NCI-H510A treated with DMSO at 0.1 percent for 48 hours (cell line): Measurements from ENCODE around the gene SOX13.

Experiments
- DNase-seq: peaks from one replicate; lab custom pipeline; 2025; lab: John Stamatoyannopoulos, UW

The SOX13 gene

DNA sequence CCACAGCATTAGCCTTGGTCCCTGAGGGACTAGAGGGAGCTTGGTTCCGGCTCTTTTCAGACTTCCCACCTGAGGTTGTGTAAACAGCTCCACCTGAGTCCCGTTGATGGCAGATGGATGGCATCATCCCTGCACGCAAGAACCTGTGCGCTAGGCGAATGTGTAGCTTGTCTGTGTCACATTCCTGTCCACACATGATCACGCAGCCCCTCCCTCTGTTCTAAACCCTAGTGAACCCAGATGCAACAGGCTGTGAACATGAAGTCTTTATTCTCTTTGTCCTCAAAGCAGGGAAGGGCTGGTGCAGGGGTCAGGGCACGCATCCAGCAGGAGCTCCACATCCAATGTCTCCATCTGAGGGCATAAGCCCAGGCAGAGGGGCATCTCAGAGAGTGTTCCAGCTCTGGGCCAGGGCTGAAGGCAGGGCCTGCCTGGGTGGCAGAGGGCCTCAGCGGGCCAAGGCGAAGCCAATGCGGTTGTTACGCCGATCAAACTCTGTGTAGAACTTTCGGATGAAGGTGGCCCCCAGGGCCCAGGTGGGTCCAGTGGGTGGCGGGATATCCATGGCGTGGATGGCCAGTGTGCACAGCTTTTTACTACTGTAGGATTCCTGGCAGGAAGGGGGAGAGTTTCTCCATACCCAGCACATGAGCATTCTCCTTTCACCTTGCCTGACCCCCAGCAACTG is 81.8 kb downstream of the SOX13 start:
- no peak for DNase-seq

DNA sequence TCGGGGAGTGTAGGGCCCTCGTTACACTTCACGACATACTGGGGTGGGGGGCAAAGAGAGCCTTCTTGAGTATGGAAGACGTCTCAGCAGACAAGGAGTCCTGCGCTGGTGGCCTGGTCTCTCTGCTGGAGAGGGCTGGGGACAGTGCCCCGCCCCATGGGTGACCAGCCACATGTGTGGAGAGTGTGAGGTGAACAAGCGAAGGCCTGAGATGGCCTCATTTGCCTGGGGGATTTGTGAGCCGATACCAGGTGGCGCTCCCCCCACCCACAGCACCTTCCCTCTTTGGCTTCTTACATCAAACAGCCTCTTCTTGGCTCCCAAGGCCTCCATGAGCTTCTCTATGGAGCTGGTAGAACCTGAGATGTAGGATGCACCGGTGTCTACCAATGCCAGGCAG is 83.0 kb downstream of the SOX13 start:
- DNase-seq, result no peak

DNA sequence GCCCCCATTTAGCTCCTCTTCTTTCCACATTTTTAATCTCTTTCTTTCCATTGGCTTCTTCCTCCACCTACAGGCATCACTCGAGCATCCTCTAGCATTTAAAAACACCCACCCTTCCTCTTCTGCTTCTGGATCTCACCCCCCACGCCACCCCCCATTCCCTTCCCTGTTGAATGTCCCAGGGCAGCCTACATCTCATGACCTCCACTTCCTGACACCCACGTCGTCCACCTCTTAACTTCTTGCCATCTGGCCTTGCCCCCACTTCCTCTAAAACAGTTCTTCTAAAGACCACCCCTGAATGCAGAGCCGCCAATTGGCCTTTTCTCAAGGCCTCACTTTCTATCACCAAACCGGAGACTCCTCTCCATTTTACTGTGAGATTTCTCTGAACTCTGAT is 85.0 kb downstream of the SOX13 start:
- DNase-seq, result no peak

DNA sequence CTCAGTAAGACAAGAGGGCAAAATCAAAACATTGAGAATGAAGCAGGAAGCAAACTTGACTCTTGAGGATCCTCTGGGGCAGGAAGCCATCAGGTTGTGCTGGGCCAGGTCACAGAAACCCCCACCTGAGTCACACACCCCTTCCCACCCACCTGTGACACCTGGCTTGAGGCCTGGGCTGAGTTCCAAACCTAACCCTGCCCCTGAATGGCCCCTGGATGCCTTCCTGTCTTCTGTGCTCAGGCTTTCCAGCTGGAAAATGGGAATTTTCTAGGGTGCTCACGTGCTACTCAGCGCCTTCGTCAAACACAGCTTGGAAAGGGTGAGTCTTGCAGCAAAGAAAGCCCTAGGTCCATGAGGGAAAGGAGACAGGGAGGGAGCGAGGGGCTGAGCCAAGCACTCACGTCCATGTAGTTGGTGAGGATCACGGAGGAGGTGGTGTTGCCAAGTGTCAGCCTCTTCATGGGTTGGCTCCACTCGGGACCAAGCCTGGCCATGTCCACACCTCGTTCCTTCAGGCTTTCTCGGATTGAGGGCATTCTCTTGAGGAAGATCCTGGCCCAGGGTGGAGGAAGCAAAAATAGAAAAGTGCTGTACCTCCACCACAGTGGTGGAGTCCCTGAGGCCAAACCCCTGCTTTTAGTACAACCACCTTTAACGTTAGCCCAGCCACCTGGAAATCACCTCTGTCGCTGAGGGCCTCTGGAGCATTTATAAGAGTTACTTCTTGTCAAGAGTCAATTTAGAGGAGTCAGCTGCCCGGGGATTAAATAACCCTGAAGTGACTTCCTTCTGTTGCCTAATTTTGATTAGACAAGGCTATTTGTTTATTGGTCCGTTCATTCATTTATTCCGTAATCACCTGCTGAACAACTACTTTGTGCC is 88.9 kb downstream of the SOX13 start:
- no peak for DNase-seq

DNA sequence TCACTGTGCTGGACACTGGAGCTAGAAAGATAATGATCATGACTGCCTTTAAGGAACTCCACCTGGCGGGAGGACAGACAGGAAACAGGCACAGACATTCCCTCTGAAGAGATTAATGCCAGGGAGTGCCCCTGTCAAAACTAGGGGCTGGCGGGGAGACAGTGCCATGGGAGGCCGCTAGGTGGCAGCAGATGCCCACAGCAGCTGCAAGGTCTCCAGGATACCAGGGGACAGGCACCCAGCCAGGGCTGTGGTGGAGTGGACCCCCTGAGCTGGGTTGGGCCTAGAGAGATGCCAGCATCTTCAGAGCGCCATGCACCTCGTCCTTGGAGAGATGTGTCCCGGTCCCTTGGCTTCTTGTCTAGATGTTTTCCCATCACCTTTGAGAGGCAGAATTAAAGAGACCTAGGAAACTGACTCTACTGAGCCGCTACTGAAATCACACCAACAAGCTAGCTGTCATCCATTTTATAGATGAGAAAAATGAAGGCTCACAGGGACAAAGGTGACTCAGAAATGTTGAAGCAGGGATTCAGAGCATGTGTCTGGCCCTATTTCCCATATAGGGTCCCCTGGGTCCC is 89.7 kb downstream of the SOX13 start:
- peak; percentile 91 for DNase-seq

DNA sequence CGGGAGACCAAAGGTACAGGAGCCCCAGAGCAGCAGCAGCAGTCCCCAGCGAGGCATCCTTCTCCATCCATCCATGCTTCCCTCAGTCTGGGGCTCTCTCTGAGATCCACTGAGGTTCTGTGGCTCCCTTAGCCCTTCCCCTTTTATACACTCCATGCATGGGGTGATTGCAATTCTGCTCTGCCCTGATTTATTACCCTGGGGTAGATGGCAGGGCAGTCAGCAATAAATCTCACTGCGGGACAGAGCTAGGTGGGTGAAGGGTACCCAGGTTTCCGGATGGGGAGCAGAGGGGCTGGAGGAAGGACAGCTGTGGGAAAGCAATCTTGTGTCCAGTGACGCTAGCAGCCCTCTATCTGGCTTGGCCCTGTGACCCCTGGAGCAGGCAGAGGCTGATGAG is 93.3 kb downstream of the SOX13 start, which contains the start of gene REN:
REN (minus strand) TSS at position 119 of the 400 bp plus-strand sequence; CDS start at position 75, 44 bp downstream.
- DNase-seq, result no peak

DNA sequence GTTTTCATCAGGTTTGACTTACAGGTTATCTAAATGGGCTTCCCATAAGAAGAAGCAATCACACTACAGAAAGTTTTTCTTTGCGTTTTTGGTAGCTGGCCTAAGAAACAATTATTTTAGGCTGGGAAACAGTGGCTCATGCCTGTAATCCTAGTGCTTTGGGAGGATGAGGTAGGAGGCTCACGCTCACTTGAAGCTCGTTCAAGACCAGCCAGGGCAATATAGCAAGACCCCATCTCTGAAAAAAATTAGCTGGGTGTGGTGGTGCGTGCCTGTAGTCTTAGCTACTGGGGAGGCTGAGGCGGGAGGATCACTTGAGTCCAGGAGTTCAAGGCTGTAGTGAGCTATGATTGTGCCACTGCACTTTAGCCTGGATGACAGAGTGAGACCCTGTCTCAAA is 94.8 kb downstream of the SOX13 start:
- DNase-seq, result no peak

DNA sequence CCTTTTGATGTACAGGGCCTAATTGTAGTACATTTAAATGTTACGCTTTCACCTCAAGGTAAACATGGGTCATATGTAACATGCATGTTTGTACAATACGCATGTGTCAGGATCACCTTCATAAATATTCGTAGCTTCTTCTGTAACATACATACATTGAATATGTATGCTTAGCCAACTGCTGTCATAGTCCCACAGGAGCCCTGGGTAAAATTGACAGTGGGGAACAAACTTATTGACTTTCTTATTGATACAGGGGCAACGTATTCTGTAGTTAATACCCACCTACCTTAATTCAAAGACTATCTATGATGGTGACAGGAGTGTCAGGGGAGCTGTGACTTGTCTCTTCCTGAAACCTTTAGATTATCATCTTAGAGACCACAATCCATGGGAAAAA is 96.9 kb downstream of the SOX13 start:
- DNase-seq, result no peak

DNA sequence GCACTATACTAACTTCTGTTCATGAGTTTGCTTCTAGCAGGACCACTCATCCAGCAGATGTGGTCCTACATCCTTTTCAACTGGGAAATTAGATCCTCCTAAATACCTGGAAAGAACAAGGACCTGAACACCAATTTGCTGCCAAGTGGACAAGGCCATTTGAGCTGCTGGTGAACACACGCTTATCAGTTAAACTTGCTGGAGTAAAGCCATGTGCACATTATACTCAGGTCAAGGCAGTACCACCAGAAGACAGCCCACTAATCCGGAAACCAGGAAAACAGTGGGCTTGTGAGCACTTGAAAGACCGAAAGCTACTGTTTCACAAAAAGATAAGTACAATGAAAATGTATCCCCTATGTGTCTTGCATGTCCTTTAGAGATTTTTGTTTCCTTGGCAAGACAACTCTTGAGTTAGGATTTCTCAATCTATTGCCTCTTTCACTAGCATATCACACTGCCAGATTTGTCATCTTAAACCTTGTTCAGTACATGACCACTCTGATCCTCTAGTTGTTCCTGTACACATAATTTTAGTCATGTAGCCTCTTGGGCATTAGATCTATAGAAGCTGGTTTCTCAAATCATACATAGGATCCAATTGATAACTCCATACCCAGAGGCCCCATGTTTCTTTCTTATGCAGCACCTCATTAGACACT is 97.7 kb downstream of the SOX13 start:
- DNase-seq, result no peak

DNA sequence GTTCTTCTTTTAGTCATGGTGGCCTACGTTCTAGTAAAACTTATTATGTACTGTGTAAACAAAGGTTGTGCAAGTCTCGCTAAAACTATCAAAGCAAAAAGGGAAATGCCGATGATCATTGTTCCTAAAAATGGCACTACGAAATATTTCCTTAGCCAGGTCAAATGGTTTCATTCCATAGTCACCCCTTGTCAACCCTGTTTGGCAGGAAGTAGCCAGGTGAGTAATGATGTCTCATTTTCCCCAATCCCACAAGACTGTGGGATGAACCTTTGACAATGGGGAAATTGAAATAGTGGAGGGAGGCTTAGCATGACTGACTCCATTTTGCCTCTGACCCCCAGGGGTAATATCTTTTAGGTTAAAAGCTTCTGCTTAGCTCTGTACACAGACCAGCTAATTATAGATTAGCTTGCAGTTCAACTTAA is 98.8 kb downstream of the SOX13 start:
- DNase-seq, result no peak

DNA sequence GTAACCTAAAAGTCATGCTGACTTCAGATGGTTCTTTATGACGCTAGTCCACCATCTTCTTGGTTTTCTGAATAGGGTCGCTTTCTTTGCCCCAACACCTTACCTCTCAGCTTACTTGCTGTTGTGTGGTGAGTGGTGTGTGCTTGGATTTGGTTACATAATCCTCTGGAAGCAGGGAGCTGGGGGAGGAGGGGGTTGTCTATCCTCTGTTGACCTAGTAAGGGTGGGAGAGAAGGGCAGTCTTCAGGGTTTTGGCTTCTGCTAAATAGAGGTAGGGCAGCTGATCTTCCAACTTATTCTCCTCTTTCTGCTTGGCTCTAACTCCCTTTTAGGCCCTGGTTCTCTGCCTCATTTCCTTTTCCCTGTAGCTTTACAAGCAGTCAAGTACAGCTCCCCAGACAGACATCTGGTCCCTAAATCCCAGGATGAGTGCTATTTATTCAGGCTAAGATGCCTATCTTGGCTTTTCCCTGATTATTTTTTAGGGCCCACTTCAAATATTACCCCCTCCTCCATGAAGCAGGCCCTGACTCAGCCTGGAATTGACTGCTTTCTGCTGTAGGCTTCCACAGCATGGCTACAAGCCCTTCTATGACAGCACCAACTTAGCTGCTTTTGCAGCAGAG is 99.6 kb downstream of the SOX13 start:
- DNase-seq, result no peak

DNA sequence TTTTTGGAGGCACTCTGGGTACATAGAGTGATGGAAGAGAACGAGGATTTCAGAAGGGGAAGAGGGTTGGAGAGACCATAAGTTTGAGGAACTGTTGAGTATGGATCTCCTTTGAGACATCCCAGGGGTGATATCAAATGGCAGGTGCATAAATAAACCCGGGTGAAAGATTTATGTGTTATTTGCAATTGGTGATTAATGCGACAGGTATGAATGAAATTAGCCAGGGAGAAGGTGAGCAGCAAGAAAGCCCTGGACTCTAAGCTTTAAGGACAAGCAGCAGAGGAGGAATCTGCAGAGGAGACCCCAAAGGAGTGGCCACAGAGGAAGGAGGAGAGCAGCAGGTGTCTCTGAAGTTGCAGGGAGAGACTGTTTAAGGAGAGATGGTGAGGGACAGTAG is 102.0 kb downstream of the SOX13 start:
- DNase-seq, result no peak

DNA sequence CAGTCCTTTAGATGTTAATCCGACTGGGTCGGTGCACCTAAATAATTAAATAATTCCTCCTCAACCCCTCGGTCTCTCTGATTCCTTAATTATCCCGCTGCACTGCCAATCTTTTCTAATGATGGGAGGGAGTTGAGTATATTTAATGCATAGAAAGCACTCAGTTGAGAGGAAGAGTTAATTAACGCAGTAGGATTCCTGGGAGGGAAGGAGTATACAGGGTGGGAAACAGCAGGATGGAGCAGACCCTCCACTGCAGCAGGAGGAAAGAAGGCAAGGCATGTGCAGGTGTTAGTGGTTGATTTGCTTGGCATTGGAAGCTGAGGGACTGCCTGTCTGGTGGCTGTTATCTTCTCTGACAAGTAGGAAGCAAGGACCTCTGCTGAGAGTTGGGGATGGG is 103.1 kb downstream of the SOX13 start:
- no peak for DNase-seq

DNA sequence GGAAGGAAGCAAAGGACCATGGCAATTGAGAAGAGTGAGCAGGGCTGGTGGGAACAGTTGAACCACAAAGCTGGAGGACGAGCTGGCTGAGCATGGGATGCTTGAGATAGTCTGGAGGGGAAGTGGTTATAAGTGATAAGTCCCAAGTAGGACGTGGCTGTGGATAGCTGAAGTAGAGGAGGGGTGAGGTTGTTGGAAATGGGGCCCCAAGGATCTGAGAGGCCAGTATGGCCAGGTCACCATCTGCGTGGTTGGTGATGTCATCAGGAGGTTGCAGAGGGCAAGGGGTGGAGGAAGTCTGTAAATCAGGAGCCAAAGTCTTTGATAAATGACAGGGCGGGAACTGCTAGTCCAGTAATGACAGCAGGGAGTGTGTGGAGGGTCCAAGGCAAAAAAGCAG is 104.2 kb downstream of the SOX13 start:
- DNase-seq, result no peak
